Measurements from ENCODE around the gene CENPK. TPM values are rescaled to one million over a fixed set of nuclear protein-coding genes. Genes with fewer than 3 reads are reported as not detected.

The CENPK gene
- total RNA-seq, 1 donor from 2014 or later, result 0.38 TPM

DNA sequence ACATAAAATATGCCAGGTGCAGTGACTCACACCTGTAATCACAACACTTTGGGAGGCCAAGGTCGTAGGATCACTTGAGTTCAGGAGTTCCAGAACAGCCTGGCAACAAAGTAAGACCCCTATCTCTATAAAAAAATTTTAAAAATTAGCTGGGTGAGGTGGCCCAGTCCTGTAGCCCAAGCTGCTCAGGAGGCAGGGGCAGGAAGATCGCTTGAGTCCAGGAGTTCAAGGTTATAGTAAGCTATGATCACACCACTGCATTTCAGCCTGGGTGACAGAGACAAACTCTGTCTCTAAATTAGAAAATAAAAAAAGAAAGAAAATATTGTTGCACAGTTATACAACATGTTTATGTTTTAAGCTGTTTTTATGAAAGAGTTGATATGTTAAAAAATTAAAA, 6.8 kb downstream of the CENPK start:
- intact Hi-C loops (cut with micrococcal nuclease), result no loop called here

GRCh38 chr5:65555287-65555686, 7.7 kb downstream of the CENPK start:
- no peak for DNase-seq
- TF ChIP-seq CTCF (IDR thresholded peaks at IDR 0.05; ENCODE audit: borderline replicate concordance), result no peak
- Histone ChIP-seq H3K4me3 (no peak overlapping the region), H3K9me3 (replicated peaks) (no peaks in the 10 kb centered on the region), H3K4me1 (no peaks in the 10 kb centered on the region), H3K36me3 (no peaks in the 10 kb centered on the region), H3K27me3 (ENCODE audit: low read depth) (no peaks in the 10 kb centered on the region), H3K27ac (replicated peaks) (no peak overlapping the region)
- intact Hi-C loops (cut with micrococcal nuclease), result no loop called here

More for the DNA sequence above, 6.8 kb downstream of the CENPK start:
- no peak for TF ChIP-seq CTCF (IDR thresholded peaks at IDR 0.05; ENCODE audit: borderline replicate concordance)
- DNase-seq, result no peak
- Histone ChIP-seq H3K36me3 (no peaks in the 10 kb centered on the region), H3K9me3 (replicated peaks) (no peaks in the 10 kb centered on the region), H3K27me3 (ENCODE audit: low read depth) (no peaks in the 10 kb centered on the region), H3K4me1 (no peaks in the 10 kb centered on the region), H3K4me3 (no peak overlapping the region), H3K27ac (replicated peaks) (no peak overlapping the region)

GRCh38 chr5:65553941-65554340, 9.0 kb downstream of the CENPK start:
- Histone ChIP-seq H3K4me3 (no peak overlapping the region), H3K36me3 (no peaks in the 10 kb centered on the region), H3K27ac (replicated peaks) (no peak overlapping the region), H3K4me1 (no peaks in the 10 kb centered on the region), H3K9me3 (replicated peaks) (no peaks in the 10 kb centered on the region), H3K27me3 (ENCODE audit: low read depth) (no peaks in the 10 kb centered on the region)
- no peak for DNase-seq
- no peak for TF ChIP-seq CTCF (IDR thresholded peaks at IDR 0.05; ENCODE audit: borderline replicate concordance)
- intact Hi-C loops (cut with micrococcal nuclease), result no loop called here

DNA sequence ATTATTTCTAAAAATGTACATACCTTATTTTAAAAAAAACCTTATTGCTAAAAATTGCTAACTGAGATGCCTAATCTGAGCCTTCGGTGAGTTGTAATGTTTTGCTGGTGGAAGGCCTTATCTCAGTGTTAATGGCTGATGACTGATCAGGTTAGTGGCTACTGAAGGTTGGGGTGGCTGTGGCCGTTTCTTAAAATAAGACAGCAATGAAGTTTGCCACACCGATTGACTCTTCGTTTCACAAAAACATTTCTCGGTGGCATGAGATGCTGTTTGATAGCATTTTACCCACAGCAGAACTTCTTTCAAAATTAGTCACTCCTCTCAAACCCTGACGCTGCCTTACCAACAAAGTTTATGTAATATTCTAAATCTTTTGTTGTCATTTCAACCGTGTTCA, 14.7 kb downstream of the CENPK start:
- H3K36me3 ChIP-seq, result no peaks in the 10 kb centered on the region
- no peak overlapping the region for H3K27ac ChIP-seq (replicated peaks)
- intact Hi-C loops (cut with micrococcal nuclease), result no loop called here
- no peaks in the 10 kb centered on the region for H3K4me1 ChIP-seq
- no peaks in the 10 kb centered on the region for H3K27me3 ChIP-seq (ENCODE audit: low read depth)
- no peak overlapping the region for H3K4me3 ChIP-seq
- no peak for DNase-seq
- no peaks in the 10 kb centered on the region for H3K9me3 ChIP-seq (replicated peaks)
- TF ChIP-seq CTCF (IDR thresholded peaks at IDR 0.05; ENCODE audit: borderline replicate concordance), result no peak

DNA sequence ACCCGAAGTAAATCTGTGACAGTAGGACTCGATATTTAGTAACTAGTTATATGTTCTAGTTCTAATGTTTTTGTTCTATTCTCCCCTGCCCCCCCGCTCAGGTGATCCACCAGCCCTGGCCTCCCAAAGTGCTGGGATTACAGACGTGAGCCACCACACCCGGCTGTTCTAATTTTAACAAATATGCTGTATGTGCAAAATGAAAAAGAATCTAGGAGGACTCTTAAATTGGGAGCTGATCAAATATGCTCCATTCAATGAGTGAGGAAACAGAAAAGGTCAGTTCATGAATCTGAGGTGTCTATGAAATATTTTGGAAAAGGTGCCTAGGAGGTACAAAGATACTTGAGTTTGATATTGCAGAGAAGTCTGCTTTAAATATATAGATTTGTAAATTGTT, 16.8 kb downstream of the CENPK start:
- H3K27me3 ChIP-seq (ENCODE audit: low read depth), result no peaks in the 10 kb centered on the region
- H3K27ac ChIP-seq (replicated peaks), result no peak overlapping the region
- H3K4me3 ChIP-seq, result no peak overlapping the region
- no peaks in the 10 kb centered on the region for H3K9me3 ChIP-seq (replicated peaks)
- H3K4me1 ChIP-seq, result no peaks in the 10 kb centered on the region
- no peak for DNase-seq
- intact Hi-C loops (cut with micrococcal nuclease), result no loop called here
- H3K36me3 ChIP-seq, result no peaks in the 10 kb centered on the region
- no peak for TF ChIP-seq CTCF (IDR thresholded peaks at IDR 0.05; ENCODE audit: borderline replicate concordance)

- no peaks in the 10 kb centered on the region for H3K36me3 ChIP-seq
- H3K27me3 ChIP-seq (ENCODE audit: low read depth), result no peaks in the 10 kb centered on the region
- intact Hi-C loops (cut with micrococcal nuclease), result no loop called here
- H3K4me1 ChIP-seq, result no peaks in the 10 kb centered on the region
- H3K27ac ChIP-seq (replicated peaks), result no peak overlapping the region
- DNase-seq, result no peak
- no peak for TF ChIP-seq CTCF (IDR thresholded peaks at IDR 0.05; ENCODE audit: borderline replicate concordance)
- no peak overlapping the region for H3K4me3 ChIP-seq
- no peaks in the 10 kb centered on the region for H3K9me3 ChIP-seq (replicated peaks)
These were observed 18.5 kb downstream of the CENPK start for GRCh38 chr5:65544473-65544872.
